NCI-H82 treated with DMSO at 0.1 percent for 48 hours (cell line): ENCODE measurements around the gene VIPR2.

ENCODE experiments used
- DNase-seq: peaks from one replicate; lab custom pipeline; 2025; ENCODE audit not compliant: unreplicated experiment; lab: John Stamatoyannopoulos, UW

The VIPR2 gene

GRCh38 chr7:159121476-159121875, 23.2 kb downstream of the VIPR2 start:
- DNase-seq = no peak

GRCh38 chr7:159121068-159121467, 23.6 kb downstream of the VIPR2 start:
- DNase-seq = no peak

- no peak for DNase-seq
Measured at GRCh38 chr7:159120540-159120919, 24.1 kb downstream of the VIPR2 start.

GRCh38 chr7:159119851-159120539, 24.7 kb downstream of the VIPR2 start:
- DNase-seq = no peak

- no peak for DNase-seq
Measured at GRCh38 chr7:159119026-159119741, 25.5 kb downstream of the VIPR2 start.

GRCh38 chr7:159118623-159119022, 26.0 kb downstream of the VIPR2 start:
- no peak for DNase-seq

GRCh38 chr7:159118197-159118595, 26.5 kb downstream of the VIPR2 start:
- no peak for DNase-seq

GRCh38 chr7:159117366-159118196, 27.1 kb downstream of the VIPR2 start:
- no peak for DNase-seq

GRCh38 chr7:159116581-159117339, 27.9 kb downstream of the VIPR2 start:
- no peak for DNase-seq

- DNase-seq = no peak
Measured at GRCh38 chr7:159115601-159116501, 28.8 kb downstream of the VIPR2 start.

- DNase-seq = no peak
Measured at GRCh38 chr7:159114981-159115380, 29.7 kb downstream of the VIPR2 start.

GRCh38 chr7:159114096-159114495, 30.6 kb downstream of the VIPR2 start:
- DNase-seq = no peak

- no peak for DNase-seq
Measured at GRCh38 chr7:159113056-159113455, 31.6 kb downstream of the VIPR2 start.

- no peak for DNase-seq
Measured at GRCh38 chr7:159112136-159113011, 32.3 kb downstream of the VIPR2 start.

GRCh38 chr7:159109653-159110035, 35.0 kb downstream of the VIPR2 start:
- no peak for DNase-seq

- DNase-seq = no peak
Measured at GRCh38 chr7:159108941-159109652, 35.6 kb downstream of the VIPR2 start.

- DNase-seq = no peak
Measured at GRCh38 chr7:159108491-159108890, 36.2 kb downstream of the VIPR2 start.

- DNase-seq = no peak
Measured at GRCh38 chr7:159107161-159107892, 37.3 kb downstream of the VIPR2 start.
